ENCODE results near the gene TIAM2.
"Not testable (repeated sequence)": the region's sequence is repeated elsewhere in the genome, so short reads cannot be mapped to it uniquely, and the experiment has no call there.

The TIAM2 gene

GRCh38 chr6:155013457-155013876 lies 18.4 kb downstream of the TIAM2 start:
- no peak overlapping the region for H3K4me3 ChIP-seq (ENCODE audit: low read depth, low read length)
- no peak for DNase-seq (ENCODE audit: low read depth, low spot score)
- POLR2A ChIA-PET: no interaction called here
- CTCF ChIA-PET: no interaction called here
- TF ChIP-seq CTCF (IDR thresholded peaks at IDR 0.05; ENCODE audit: insufficient read depth, low read length, missing control alignments): no peak

- DNase-seq (ENCODE audit: low read depth, low spot score): no peak
- ChIA-PET POLR2A (no interaction called here), CTCF (no interaction called here)
- H3K4me3 ChIP-seq (ENCODE audit: low read depth, low read length): no peak overlapping the region
- no peak for TF ChIP-seq CTCF (IDR thresholded peaks at IDR 0.05; ENCODE audit: insufficient read depth, low read length, missing control alignments)
Observed at GRCh38 chr6:155014137-155014536, 19.0 kb downstream of the TIAM2 start.

GRCh38 chr6:155014670-155015300 lies 19.7 kb downstream of the TIAM2 start:
- ChIA-PET POLR2A (no interaction called here), CTCF (no interaction called here)
- H3K4me3 ChIP-seq (ENCODE audit: low read depth, low read length): no peak overlapping the region
- no peak for TF ChIP-seq CTCF (IDR thresholded peaks at IDR 0.05; ENCODE audit: insufficient read depth, low read length, missing control alignments)
- no peak for DNase-seq (ENCODE audit: low read depth, low spot score)

- POLR2A ChIA-PET; CTCF ChIA-PET; DNase-seq (ENCODE audit: low read depth, low spot score); H3K4me3 ChIP-seq (ENCODE audit: low read depth, low read length): not testable (repeated sequence)
Observed at GRCh38 chr6:155018415-155018814, 23.3 kb downstream of the TIAM2 start.

- ChIA-PET CTCF (interaction anchor here (1.1 kb wide), 1 partner anchor 32 kb away, joined by 3 read pairs; no protein-coding TSS in a partner anchor), POLR2A (no interaction called here)
- DNase-seq (ENCODE audit: low read depth, low spot score): no peak
- TF ChIP-seq CTCF (IDR thresholded peaks at IDR 0.05; ENCODE audit: insufficient read depth, low read length, missing control alignments): no peak
- no peak overlapping the region for H3K4me3 ChIP-seq (ENCODE audit: low read depth, low read length)
Observed at GRCh38 chr6:155021680-155022079, 26.6 kb downstream of the TIAM2 start.

GRCh38 chr6:155022721-155023120 lies 27.6 kb downstream of the TIAM2 start:
- no peak for TF ChIP-seq CTCF (IDR thresholded peaks at IDR 0.05; ENCODE audit: insufficient read depth, low read length, missing control alignments)
- no peak for DNase-seq (ENCODE audit: low read depth, low spot score)
- CTCF ChIA-PET: no interaction called here
- H3K4me3 ChIP-seq (ENCODE audit: low read depth, low read length): no peak overlapping the region
- POLR2A ChIA-PET: no interaction called here

- ChIA-PET CTCF (interaction anchor here (1.3 kb wide), 1 partner anchor 27 kb away, joined by 3 read pairs; no protein-coding TSS in a partner anchor), POLR2A (no interaction called here)
- H3K4me3 ChIP-seq (ENCODE audit: low read depth, low read length): no peak overlapping the region
- TF ChIP-seq CTCF (IDR thresholded peaks at IDR 0.05; ENCODE audit: insufficient read depth, low read length, missing control alignments): no peak
- no peak for DNase-seq (ENCODE audit: low read depth, low spot score)
Observed at GRCh38 chr6:155023717-155024116, 28.6 kb downstream of the TIAM2 start.

All from AG04449 (cell line).